Activated CD4-positive, alpha-beta T cell treated with anti-CD3 and anti-CD28 coated beads for 4 hours (primary cell): ENCODE measurements around the gene SAPCD2.
"Not testable (repeated sequence)": the region's sequence is repeated elsewhere in the genome, so short reads cannot be mapped to it uniquely, and the experiment has no call there.

Experiments used
- DNase-seq, 2 donors: peaks; one replicate each; pipeline ENCODE4 v3.0.0-alpha.2; 2020

The SAPCD2 gene

GRCh38 chr9:137064027-137064879 is 6.1 kb downstream of the SAPCD2 start:
- peak; percentile 43 to 62 for DNase-seq

- no peak for DNase-seq
Observed at GRCh38 chr9:137063311-137064026, 6.9 kb downstream of the SAPCD2 start.

- DNase-seq = not testable (repeated sequence)
Observed at GRCh38 chr9:137062798-137063197, 7.6 kb downstream of the SAPCD2 start.

GRCh38 chr9:137062384-137062783 is 8.0 kb downstream of the SAPCD2 start:
- no peak for DNase-seq

GRCh38 chr9:137058521-137059234 is 11.7 kb downstream of the SAPCD2 start:
- DNase-seq = no peak

DNA sequence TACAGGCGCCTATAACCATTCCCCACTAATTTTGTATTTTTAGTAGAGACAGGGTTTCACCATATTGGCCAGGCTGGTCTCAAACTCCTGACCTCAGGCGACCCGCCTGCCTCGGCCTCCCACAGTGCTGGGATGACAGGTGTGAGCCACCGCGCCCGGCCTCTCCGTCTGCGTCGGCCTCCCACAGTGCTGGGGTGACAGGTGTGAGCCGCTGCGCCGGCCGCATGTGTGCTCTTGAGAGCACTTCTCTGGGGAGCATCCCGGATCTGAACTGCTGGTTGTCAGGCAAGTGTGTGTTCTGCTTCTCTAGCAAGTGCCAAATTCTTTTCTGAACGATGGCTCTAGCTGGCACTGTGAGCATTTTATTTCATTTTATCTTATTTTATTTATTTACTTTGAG is 12.8 kb downstream of the SAPCD2 start:
- DNase-seq = no peak

GRCh38 chr9:137056739-137057415 is 13.5 kb downstream of the SAPCD2 start:
- DNase-seq = no peak

GRCh38 chr9:137055385-137056364 is 14.7 kb downstream of the SAPCD2 start:
- DNase-seq = no peak

GRCh38 chr9:137054932-137055384 is 15.4 kb downstream of the SAPCD2 start:
- DNase-seq = no peak

- DNase-seq = peak; percentile 44 to 58
Observed at GRCh38 chr9:137053944-137054931, 16.1 kb downstream of the SAPCD2 start, which contains the start of gene ENTPD2. Gene ENTPD2 (minus strand): TSS chr9:137054061. CDS start chr9:137053997, 64 bp downstream.

- no peak for DNase-seq
Observed at GRCh38 chr9:137052998-137053943, 17.1 kb downstream of the SAPCD2 start.

GRCh38 chr9:137052293-137052692 is 18.1 kb downstream of the SAPCD2 start:
- no peak for DNase-seq

DNA sequence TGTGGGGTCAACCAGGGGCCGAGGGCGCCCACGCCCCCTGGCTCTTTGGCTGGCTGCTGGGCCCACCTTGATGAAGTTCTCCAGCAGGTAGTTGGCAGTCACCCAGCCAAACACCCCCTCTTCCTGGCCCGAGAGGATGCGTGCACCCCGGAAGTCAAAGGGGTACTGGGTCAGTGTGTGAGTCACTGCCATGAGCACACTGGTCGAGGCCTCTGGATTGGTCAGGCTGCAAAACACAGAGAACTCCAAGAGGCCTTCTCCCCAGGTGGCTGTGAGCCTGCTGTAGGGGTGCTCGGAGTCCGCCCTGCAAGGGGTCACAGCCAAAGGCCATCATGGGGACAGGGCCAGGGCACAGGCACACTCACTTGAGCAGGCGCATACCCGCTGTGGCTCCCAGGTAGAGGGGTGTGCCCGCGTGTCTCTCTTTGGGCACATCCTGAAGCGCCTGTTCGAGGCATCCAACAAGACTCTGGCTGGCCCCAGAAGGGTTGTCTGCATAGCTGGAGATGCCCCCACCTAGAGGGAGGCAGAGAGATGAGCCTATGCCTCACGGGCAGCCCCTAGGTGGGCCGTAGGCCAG is 19.1 kb downstream of the SAPCD2 start:
- DNase-seq = no peak

DNA sequence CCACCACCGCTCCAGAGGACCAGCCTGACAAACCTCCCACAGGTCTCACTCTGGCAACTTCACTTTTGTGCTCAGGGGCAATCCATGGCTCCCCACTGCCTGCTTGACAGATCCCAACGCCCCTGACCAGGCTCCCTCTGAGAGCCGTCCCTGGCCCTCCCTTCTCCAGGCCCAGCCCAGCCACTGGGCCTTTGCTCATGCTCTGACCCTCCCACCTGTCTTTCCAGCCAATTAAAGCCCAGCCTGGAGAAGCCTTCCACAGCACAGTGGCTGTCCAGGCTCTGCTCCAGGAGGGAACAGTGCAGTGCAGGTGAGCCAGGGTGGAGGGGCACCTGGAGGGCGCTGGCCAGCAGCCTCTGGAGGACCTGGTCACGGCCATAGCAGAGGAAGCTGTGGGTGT is 19.8 kb downstream of the SAPCD2 start:
- no peak for DNase-seq

GRCh38 chr9:137049544-137050449 is 20.6 kb downstream of the SAPCD2 start:
- peak in 1 of 2 donors; percentile 52 for DNase-seq

DNA sequence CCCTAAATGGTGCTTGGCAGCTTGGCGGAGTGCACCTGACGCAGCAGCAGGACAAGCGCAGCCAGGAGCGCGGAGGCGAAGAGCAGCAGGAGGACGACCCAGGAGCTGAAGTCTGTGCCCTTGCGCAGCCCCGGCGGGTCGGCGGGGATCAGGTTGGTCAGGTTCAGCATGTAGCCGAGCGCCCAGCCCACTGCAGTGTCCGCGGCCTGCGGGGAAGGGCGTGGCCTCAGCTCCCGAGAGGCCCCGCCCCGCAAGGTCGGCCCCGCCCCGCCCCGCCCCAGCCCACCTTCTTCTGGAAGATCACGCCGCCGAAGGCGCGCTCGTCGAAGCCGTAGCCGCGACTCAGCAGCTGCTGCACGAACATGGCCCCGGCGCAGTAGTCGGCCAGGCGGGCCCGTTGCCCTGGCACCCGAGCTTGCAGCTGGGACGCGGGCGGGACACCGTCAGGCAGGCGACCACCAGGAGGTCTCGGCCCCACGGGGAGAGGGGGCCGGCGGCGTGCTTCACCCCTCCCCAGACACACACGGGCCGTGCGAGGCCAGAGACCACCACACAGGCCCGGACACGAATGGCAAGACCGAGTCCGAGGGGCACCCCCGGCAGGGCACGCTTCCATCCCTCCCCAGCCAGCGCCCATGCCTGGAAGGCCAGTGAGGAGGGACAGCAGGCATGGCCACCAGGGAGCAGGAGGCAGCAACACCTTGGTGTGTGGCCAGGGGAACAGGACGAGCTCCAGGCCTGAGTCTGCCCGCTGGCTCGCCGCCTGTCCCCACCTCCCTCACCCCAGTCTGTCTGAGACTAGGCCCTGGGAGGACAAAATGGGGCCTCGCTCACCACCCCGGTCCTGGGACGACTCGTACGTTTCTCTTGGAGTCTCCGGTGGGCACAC is 21.5 kb downstream of the SAPCD2 start:
- DNase-seq = no peak
